ENCODE results near the gene ZBED4. TPM values are rescaled to one million over a fixed set of nuclear protein-coding genes. Genes with fewer than 3 reads are reported as not detected.
A peak's percentile ranks its signal among the peaks of the same experiment; 100 is the strongest.

The ZBED4 gene
- total and polyA plus RNA-seq, 8 donors, result 12.8 to 19.8 (median 15.1) TPM

GRCh38 chr22:49824185-49824925 is 29.3 kb upstream of the ZBED4 start:
- Histone ChIP-seq H3K4me1 (peaks cover 18 to 43% of the 10 kb centered on the region in 2 donors), H3K9me3 (no peaks in the 10 kb centered on the region), H3K36me3 (peaks cover 0 to 54% of the 10 kb centered on the region in 2 donors), H3K4me3 (no peak overlapping the region), H3K27ac (no peak overlapping the region), H3K27me3 (no peaks in the 10 kb centered on the region)
- ATAC-seq (no peak), DNase-seq (no peak)
- TF ChIP-seq, protein P1, sequence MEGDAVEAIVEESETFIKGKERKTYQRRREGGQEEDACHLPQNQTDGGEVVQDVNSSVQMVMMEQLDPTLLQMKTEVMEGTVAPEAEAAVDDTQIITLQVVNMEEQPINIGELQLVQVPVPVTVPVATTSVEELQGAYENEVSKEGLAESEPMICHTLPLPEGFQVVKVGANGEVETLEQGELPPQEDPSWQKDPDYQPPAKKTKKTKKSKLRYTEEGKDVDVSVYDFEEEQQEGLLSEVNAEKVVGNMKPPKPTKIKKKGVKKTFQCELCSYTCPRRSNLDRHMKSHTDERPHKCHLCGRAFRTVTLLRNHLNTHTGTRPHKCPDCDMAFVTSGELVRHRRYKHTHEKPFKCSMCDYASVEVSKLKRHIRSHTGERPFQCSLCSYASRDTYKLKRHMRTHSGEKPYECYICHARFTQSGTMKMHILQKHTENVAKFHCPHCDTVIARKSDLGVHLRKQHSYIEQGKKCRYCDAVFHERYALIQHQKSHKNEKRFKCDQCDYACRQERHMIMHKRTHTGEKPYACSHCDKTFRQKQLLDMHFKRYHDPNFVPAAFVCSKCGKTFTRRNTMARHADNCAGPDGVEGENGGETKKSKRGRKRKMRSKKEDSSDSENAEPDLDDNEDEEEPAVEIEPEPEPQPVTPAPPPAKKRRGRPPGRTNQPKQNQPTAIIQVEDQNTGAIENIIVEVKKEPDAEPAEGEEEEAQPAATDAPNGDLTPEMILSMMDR (IDR thresholded peaks at IDR 0.05), result no peak
- intact Hi-C loops (cut with DNase I), result no loop called here

DNA sequence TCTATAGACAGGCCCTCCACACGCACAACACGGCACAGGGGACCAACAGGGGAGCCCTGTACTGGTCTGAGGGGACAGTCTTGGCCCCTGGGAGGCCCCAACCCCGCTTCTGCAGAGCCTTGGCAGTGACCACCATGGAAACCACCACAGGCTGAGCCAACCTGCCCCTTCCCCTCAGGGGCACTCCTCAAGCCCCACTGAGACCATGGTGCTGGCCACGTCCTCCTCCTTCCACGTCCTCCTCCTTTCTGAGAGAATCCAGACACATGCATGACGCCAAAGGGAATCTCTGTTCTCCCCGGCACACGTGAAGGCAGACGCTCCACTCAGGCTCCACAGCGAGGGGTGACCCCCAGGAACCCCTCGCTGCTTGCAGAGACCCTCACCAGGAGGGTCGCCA is 28.7 kb upstream of the ZBED4 start:
- DNase-seq (no peak), ATAC-seq (no peak)
- Histone ChIP-seq H3K27me3 (no peaks in the 10 kb centered on the region), H3K36me3 (peaks cover 0 to 48% of the 10 kb centered on the region in 2 donors), H3K4me3 (peak overlapping the region in 1 of 2 donors; percentile 86), H3K27ac (no peak overlapping the region), H3K9me3 (no peaks in the 10 kb centered on the region), H3K4me1 (peaks cover 18 to 43% of the 10 kb centered on the region in 2 donors)
- intact Hi-C loops (cut with DNase I), result no loop called here
- TF ChIP-seq, protein P1 (IDR thresholded peaks at IDR 0.05), result no peak

GRCh38 chr22:49825436-49825835 is 28.2 kb upstream of the ZBED4 start:
- Histone ChIP-seq H3K4me3 (peak overlapping the region in 1 of 2 donors; percentile 86), H3K4me1 (peaks cover 18 to 43% of the 10 kb centered on the region in 2 donors), H3K27me3 (no peaks in the 10 kb centered on the region), H3K36me3 (peaks cover 0 to 43% of the 10 kb centered on the region in 2 donors), H3K9me3 (no peaks in the 10 kb centered on the region), H3K27ac (no peak overlapping the region)
- ATAC-seq (no peak), DNase-seq (no peak)
- TF ChIP-seq, protein P1 (IDR thresholded peaks at IDR 0.05), result no peak
- intact Hi-C loops (cut with DNase I), result no loop called here

DNA sequence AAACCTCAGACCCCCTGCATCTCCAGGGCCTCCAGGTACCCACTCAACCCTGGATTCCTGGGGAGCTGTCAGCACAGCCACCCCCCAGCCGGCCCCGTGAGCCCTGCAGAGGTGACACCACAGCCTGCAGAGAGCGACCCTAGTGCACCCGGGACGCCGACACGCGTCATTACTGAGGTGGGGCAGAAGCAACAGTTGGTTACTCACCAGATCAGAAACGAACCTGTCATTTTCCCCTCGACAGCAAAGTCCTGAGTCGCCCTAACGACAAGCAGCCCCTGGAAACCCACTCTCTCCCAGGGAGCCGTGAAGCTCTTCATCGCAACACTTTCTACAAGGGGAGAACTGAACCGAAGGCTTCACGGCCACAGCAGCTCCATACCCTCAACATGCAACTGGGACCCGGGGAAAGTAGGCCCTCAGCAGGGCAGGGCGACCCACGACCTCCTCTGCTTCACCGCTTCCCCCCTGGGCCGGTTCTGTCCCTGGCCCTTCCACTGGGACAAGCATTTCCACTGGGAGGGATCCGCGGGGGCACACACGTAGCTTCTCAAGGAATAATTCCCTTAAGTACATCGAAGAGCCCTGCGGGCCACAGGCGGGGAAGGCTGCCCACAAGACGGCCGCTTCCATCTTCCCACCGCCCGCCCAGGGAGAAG is 27.6 kb upstream of the ZBED4 start:
- intact Hi-C loops (cut with DNase I), result no loop called here
- Histone ChIP-seq H3K27ac (peak overlapping the region; percentile 74 to 81), H3K4me3 (peak overlapping the region; percentile 55 to 86), H3K9me3 (no peaks in the 10 kb centered on the region), H3K36me3 (peaks cover 0 to 36% of the 10 kb centered on the region in 2 donors), H3K27me3 (no peaks in the 10 kb centered on the region), H3K4me1 (peaks cover 18 to 40% of the 10 kb centered on the region in 2 donors)
- TF ChIP-seq, protein P1 (IDR thresholded peaks at IDR 0.05), result no peak
- DNase-seq, result peak in 1 of 4 donors; percentile 82
- ATAC-seq, result peak; percentile 40

- H3K4me3 ChIP-seq, result peak overlapping the region; percentile 55 to 86
- DNase-seq (peak in 3 of 4 donors; percentile 39 to 91 (median 43)), ATAC-seq (peak; percentile 64)
- intact Hi-C loops (cut with DNase I), result no loop called here
- peaks cover 18 to 36% of the 10 kb centered on the region in 2 donors for H3K4me1 ChIP-seq
- TF ChIP-seq, protein P1 (IDR thresholded peaks at IDR 0.05), result no peak
- no peaks in the 10 kb centered on the region for H3K9me3 ChIP-seq
- peak overlapping the region; percentile 74 to 81 for H3K27ac ChIP-seq
- no peaks in the 10 kb centered on the region for H3K27me3 ChIP-seq
- H3K36me3 ChIP-seq, result peaks cover 0 to 30% of the 10 kb centered on the region in 2 donors
Observed at GRCh38 chr22:49826603-49827270, 26.9 kb upstream of the ZBED4 start.
